ENCODE measurements around the gene LAMA3.

The LAMA3 gene, protein sequence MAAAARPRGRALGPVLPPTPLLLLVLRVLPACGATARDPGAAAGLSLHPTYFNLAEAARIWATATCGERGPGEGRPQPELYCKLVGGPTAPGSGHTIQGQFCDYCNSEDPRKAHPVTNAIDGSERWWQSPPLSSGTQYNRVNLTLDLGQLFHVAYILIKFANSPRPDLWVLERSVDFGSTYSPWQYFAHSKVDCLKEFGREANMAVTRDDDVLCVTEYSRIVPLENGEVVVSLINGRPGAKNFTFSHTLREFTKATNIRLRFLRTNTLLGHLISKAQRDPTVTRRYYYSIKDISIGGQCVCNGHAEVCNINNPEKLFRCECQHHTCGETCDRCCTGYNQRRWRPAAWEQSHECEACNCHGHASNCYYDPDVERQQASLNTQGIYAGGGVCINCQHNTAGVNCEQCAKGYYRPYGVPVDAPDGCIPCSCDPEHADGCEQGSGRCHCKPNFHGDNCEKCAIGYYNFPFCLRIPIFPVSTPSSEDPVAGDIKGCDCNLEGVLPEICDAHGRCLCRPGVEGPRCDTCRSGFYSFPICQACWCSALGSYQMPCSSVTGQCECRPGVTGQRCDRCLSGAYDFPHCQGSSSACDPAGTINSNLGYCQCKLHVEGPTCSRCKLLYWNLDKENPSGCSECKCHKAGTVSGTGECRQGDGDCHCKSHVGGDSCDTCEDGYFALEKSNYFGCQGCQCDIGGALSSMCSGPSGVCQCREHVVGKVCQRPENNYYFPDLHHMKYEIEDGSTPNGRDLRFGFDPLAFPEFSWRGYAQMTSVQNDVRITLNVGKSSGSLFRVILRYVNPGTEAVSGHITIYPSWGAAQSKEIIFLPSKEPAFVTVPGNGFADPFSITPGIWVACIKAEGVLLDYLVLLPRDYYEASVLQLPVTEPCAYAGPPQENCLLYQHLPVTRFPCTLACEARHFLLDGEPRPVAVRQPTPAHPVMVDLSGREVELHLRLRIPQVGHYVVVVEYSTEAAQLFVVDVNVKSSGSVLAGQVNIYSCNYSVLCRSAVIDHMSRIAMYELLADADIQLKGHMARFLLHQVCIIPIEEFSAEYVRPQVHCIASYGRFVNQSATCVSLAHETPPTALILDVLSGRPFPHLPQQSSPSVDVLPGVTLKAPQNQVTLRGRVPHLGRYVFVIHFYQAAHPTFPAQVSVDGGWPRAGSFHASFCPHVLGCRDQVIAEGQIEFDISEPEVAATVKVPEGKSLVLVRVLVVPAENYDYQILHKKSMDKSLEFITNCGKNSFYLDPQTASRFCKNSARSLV (N-terminal part only)

GRCh38 chr18:23689031-23689615, at the start of gene LAMA3:
TSS of gene LAMA3 (plus strand) at chr18:23689453. CDS start at chr18:23689684, 231 bp downstream.
- H3K4me3 ChIP-seq (ENCODE audit: low read length) = peak within 1 kb of the TSS; percentile 46
- DNase-seq (ENCODE audit: low read depth) = no peak

GRCh38 chr18:23640052-23640451, 49.2 kb upstream of the LAMA3 start:
- TF ChIP-seq, protein P1, sequence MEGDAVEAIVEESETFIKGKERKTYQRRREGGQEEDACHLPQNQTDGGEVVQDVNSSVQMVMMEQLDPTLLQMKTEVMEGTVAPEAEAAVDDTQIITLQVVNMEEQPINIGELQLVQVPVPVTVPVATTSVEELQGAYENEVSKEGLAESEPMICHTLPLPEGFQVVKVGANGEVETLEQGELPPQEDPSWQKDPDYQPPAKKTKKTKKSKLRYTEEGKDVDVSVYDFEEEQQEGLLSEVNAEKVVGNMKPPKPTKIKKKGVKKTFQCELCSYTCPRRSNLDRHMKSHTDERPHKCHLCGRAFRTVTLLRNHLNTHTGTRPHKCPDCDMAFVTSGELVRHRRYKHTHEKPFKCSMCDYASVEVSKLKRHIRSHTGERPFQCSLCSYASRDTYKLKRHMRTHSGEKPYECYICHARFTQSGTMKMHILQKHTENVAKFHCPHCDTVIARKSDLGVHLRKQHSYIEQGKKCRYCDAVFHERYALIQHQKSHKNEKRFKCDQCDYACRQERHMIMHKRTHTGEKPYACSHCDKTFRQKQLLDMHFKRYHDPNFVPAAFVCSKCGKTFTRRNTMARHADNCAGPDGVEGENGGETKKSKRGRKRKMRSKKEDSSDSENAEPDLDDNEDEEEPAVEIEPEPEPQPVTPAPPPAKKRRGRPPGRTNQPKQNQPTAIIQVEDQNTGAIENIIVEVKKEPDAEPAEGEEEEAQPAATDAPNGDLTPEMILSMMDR (conservative IDR thresholded peaks at IDR 0.05; ENCODE audit: low read depth, low read length) = no peak
- no peak overlapping the region for H3K4me3 ChIP-seq (ENCODE audit: low read length)
- no peak for DNase-seq (ENCODE audit: low read depth)

More at GRCh38 chr18:23689031-23689615, at the start of gene LAMA3:
- TF ChIP-seq, protein P1 (conservative IDR thresholded peaks at IDR 0.05; ENCODE audit: low read depth, low read length) = peak; percentile 22

DNA sequence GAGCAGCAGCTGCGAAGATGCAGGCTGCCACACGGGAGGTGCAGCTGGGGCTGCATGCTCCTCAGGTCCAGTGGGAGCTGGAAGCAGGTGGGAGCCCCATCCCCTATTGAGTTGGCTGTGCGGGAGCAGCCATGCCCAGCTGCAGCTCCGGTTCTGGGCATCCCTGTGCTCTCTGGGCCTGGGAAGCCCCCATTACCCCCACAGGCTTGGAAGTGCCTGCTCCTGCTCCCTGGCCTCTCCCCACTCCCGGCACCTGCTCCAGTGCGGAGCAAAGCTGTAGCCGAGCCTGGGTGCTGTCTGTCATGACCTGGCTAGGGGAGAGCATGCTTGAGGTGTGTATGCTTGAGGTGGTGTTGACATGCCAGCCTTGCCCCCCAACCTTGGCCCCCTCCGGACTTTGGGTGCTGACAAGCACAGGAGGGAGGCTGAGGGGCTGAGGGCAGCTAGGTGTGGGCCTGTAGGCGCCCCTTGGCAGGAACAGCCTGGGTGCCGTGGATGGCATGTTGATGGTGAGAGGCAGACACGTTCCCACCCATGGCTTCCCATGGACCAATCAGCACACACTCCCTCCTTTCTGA, 48.0 kb upstream of the LAMA3 start:
- TF ChIP-seq, protein P1 (conservative IDR thresholded peaks at IDR 0.05; ENCODE audit: low read depth, low read length) = no peak
- no peak overlapping the region for H3K4me3 ChIP-seq (ENCODE audit: low read length)
- no peak for DNase-seq (ENCODE audit: low read depth)

GRCh38 chr18:23641937-23642666, 47.2 kb upstream of the LAMA3 start:
- no peak for DNase-seq (ENCODE audit: low read depth)
- TF ChIP-seq, protein P1 (conservative IDR thresholded peaks at IDR 0.05; ENCODE audit: low read depth, low read length) = no peak
- H3K4me3 ChIP-seq (ENCODE audit: low read length) = no peak overlapping the region

DNA sequence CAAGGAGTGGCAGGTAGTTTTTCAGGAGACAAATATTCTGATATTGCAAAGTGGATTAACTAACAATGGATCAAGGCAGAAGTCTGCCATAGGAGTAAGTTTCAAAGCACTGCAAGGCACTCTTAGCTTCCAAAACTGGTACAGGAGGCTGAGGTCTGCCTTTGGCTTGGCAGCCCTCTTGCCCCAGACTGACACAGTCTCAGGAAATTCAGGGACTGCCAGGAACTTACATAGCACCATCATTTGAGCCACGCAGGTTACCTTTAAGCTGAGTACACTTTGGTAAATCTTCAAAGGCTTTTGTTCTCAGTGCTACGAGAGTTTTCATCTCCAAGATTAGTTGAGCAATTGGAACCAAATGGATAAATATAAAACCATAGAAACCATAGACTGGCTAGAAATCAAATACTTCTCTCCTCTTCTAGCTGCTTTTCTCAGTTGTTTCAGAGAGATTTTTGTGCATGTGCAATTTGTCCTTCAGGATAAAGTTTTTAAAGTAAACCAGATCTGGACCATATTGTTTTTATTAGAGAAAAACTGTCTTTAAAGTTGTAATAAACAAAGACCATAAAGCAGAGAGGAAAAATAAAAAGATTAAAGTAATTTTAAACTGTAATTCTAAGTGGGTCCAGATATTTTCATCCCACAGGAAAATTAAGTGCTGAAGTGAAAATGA, 45.3 kb upstream of the LAMA3 start:
- TF ChIP-seq, protein P1 (conservative IDR thresholded peaks at IDR 0.05; ENCODE audit: low read depth, low read length) = no peak
- DNase-seq (ENCODE audit: low read depth) = no peak
- H3K4me3 ChIP-seq (ENCODE audit: low read length) = no peak overlapping the region

All from retinal pigment epithelial cell (primary cell).